ENCODE data around the gene PBRM1. TPM values are rescaled to one million over a fixed set of nuclear protein-coding genes. Genes with fewer than 3 reads are reported as not detected.

PBRM1 gene
- total and polyA plus RNA-seq, 4 donors = 7.1 to 65.7 (median 38.7) TPM

DNA sequence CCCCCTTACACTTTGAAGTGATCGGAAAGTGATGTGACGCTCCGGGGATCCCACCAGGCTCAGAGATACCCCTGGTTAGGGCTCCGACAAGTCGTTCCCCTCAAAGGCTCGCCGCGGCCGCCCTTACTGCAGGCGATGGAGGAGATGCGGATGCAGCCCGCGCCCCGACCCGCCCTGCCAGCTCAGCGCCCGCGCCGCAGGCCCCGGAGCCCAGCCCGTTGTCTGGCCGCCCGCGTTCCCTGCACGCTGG is 19.6 kb upstream of the PBRM1 start (continued):
- TF ChIP-seq, protein P1, sequence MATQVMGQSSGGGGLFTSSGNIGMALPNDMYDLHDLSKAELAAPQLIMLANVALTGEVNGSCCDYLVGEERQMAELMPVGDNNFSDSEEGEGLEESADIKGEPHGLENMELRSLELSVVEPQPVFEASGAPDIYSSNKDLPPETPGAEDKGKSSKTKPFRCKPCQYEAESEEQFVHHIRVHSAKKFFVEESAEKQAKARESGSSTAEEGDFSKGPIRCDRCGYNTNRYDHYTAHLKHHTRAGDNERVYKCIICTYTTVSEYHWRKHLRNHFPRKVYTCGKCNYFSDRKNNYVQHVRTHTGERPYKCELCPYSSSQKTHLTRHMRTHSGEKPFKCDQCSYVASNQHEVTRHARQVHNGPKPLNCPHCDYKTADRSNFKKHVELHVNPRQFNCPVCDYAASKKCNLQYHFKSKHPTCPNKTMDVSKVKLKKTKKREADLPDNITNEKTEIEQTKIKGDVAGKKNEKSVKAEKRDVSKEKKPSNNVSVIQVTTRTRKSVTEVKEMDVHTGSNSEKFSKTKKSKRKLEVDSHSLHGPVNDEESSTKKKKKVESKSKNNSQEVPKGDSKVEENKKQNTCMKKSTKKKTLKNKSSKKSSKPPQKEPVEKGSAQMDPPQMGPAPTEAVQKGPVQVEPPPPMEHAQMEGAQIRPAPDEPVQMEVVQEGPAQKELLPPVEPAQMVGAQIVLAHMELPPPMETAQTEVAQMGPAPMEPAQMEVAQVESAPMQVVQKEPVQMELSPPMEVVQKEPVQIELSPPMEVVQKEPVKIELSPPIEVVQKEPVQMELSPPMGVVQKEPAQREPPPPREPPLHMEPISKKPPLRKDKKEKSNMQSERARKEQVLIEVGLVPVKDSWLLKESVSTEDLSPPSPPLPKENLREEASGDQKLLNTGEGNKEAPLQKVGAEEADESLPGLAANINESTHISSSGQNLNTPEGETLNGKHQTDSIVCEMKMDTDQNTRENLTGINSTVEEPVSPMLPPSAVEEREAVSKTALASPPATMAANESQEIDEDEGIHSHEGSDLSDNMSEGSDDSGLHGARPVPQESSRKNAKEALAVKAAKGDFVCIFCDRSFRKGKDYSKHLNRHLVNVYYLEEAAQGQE (IDR thresholded peaks at IDR 0.05) = no peak
- TF ChIP-seq NR2F2 (IDR thresholded peaks at IDR 0.05) (no peak), SP1 (IDR thresholded peaks at IDR 0.05) (no peak), RAD21 (IDR thresholded peaks at IDR 0.05) (no peak)

- no peaks in the 10 kb centered on the region for H3K9me3 ChIP-seq (ENCODE audit: control insufficient read depth in 4 of 4, low read length in 3 of 4)
- peaks cover 2 to 38% (median 26%) of the 10 kb centered on the region in 4 donors for H3K4me1 ChIP-seq (ENCODE audit: control insufficient read depth in 4 of 4, insufficient read depth in 4 of 4, low read length in 3 of 4)
- H3K27me3 ChIP-seq (ENCODE audit: control insufficient read depth in 4 of 4, insufficient read depth in 4 of 4, low read length in 3 of 4) = no peaks in the 10 kb centered on the region
- TF ChIP-seq, protein P2, sequence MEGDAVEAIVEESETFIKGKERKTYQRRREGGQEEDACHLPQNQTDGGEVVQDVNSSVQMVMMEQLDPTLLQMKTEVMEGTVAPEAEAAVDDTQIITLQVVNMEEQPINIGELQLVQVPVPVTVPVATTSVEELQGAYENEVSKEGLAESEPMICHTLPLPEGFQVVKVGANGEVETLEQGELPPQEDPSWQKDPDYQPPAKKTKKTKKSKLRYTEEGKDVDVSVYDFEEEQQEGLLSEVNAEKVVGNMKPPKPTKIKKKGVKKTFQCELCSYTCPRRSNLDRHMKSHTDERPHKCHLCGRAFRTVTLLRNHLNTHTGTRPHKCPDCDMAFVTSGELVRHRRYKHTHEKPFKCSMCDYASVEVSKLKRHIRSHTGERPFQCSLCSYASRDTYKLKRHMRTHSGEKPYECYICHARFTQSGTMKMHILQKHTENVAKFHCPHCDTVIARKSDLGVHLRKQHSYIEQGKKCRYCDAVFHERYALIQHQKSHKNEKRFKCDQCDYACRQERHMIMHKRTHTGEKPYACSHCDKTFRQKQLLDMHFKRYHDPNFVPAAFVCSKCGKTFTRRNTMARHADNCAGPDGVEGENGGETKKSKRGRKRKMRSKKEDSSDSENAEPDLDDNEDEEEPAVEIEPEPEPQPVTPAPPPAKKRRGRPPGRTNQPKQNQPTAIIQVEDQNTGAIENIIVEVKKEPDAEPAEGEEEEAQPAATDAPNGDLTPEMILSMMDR (IDR thresholded peaks at IDR 0.05; ENCODE audit: low read depth, low read length, missing input control) = no peak
- TF ChIP-seq RAD21 (IDR thresholded peaks at IDR 0.05) = peak in 1 of 2 donors; percentile 16
- TF ChIP-seq YY1 (IDR thresholded peaks at IDR 0.05) = peak; percentile 77
- TF ChIP-seq, protein P3, sequence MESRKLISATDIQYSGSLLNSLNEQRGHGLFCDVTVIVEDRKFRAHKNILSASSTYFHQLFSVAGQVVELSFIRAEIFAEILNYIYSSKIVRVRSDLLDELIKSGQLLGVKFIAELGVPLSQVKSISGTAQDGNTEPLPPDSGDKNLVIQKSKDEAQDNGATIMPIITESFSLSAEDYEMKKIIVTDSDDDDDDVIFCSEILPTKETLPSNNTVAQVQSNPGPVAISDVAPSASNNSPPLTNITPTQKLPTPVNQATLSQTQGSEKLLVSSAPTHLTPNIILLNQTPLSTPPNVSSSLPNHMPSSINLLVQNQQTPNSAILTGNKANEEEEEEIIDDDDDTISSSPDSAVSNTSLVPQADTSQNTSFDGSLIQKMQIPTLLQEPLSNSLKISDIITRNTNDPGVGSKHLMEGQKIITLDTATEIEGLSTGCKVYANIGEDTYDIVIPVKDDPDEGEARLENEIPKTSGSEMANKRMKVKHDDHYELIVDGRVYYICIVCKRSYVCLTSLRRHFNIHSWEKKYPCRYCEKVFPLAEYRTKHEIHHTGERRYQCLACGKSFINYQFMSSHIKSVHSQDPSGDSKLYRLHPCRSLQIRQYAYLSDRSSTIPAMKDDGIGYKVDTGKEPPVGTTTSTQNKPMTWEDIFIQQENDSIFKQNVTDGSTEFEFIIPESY (IDR thresholded peaks at IDR 0.05) = peak; percentile 81
- TF ChIP-seq, protein P1 (IDR thresholded peaks at IDR 0.05) = peak; percentile 57
- TF ChIP-seq TAF1 (conservative IDR thresholded peaks at IDR 0.05) = no peak
- peak; percentile 24 for TF ChIP-seq HNF4G (IDR thresholded peaks at IDR 0.05)
- TF ChIP-seq, protein P4, sequence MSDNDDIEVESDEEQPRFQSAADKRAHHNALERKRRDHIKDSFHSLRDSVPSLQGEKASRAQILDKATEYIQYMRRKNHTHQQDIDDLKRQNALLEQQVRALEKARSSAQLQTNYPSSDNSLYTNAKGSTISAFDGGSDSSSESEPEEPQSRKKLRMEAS (IDR thresholded peaks at IDR 0.05) = peak; percentile 92
- peak; percentile 35 for TF ChIP-seq NR2F2 (IDR thresholded peaks at IDR 0.05)
- TF ChIP-seq JUND (IDR thresholded peaks at IDR 0.05) = peak in 1 of 2 donors; percentile 75
- TF ChIP-seq GABPA (IDR thresholded peaks at IDR 0.05 in 1 of 2, conservative IDR thresholded peaks at IDR 0.05 in 1 of 2) = peak in 1 of 2 donors; percentile 55
- TF ChIP-seq EGR1 (IDR thresholded peaks at IDR 0.05; ENCODE audit: low read depth in 2 of 2) = peak in 1 of 2 donors; percentile 49
- TF ChIP-seq HNF4A (conservative IDR thresholded peaks at IDR 0.05) = peak; percentile 85 to 94
- TF ChIP-seq RXRA (IDR thresholded peaks at IDR 0.05) = peak; percentile 93 to 94
- TF ChIP-seq, protein P5, sequence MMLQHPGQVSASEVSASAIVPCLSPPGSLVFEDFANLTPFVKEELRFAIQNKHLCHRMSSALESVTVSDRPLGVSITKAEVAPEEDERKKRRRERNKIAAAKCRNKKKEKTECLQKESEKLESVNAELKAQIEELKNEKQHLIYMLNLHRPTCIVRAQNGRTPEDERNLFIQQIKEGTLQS (IDR thresholded peaks at IDR 0.05) = no peak
- no peak for TF ChIP-seq FOXA1 (IDR thresholded peaks at IDR 0.05)
- peak; percentile 78 for TF ChIP-seq SP1 (IDR thresholded peaks at IDR 0.05)
- no peak for TF ChIP-seq FOXA2 (IDR thresholded peaks at IDR 0.05)
- peak overlapping the region; percentile 83 to 86 for H3K27ac ChIP-seq (ENCODE audit: low read depth in 1 of 2, low read length in 2 of 2)
- 2% methylated on average over 22 of the region's 22 CpGs for WGBS
- peak overlapping the region; percentile 71 to 84 for H3K9ac ChIP-seq (ENCODE audit: low read depth in 1 of 2, low read length in 2 of 2)
- peak; percentile 40 for DNase-seq (ENCODE audit: low spot score)
- H3K4me3 ChIP-seq (ENCODE audit: low read depth in 1 of 3, low read length in 3 of 3) = peak overlapping the region; percentile 71 to 94 (median 84)
- peaks cover 0 to 13% (median 5%) of the 10 kb centered on the region in 4 donors for H3K36me3 ChIP-seq (ENCODE audit: control insufficient read depth in 4 of 4, insufficient read depth in 3 of 4, low read depth in 1 of 4, low read length in 3 of 4)
These were observed 19.1 kb upstream of the PBRM1 start for GRCh38 chr3:52704611-52705437.

Data from liver (tissue), 9 donors.